ENCODE measurements around the gene LYZL2.
"Not testable (repeated sequence)": the region's sequence is repeated elsewhere in the genome, so short reads cannot be mapped to it uniquely, and the experiment has no call there.

LYZL2 gene

GRCh38 chr10:30671026-30671616 is 41.6 kb upstream of the LYZL2 start:
- Histone ChIP-seq H3K27me3 (ENCODE audit: insufficient read depth, poor library complexity, severe bottlenecking) (no peaks in the 10 kb centered on the region), H3K27ac (replicated peaks) (no peak overlapping the region), H3K4me3 (replicated peaks; ENCODE audit: insufficient read depth, low read length) (no peak overlapping the region)
- peak; percentile 17 to 27 for DNase-seq (ENCODE audit: low read depth in 1 of 2, low spot score in 1 of 2)
- TF ChIP-seq SPI1 (IDR thresholded peaks at IDR 0.05; ENCODE audit: borderline replicate concordance, low read depth) (no peak), CTCF (IDR thresholded peaks at IDR 0.05; ENCODE audit: insufficient read depth, low read length) (peak; percentile 28)

- H3K27ac ChIP-seq (replicated peaks); H3K4me3 ChIP-seq (replicated peaks; ENCODE audit: insufficient read depth, low read length); H3K27me3 ChIP-seq (ENCODE audit: insufficient read depth, poor library complexity, severe bottlenecking); DNase-seq (ENCODE audit: low read depth in 1 of 2, low spot score in 1 of 2): not testable (repeated sequence)
Observed at GRCh38 chr10:30667982-30668381, 38.4 kb upstream of the LYZL2 start.

DNA sequence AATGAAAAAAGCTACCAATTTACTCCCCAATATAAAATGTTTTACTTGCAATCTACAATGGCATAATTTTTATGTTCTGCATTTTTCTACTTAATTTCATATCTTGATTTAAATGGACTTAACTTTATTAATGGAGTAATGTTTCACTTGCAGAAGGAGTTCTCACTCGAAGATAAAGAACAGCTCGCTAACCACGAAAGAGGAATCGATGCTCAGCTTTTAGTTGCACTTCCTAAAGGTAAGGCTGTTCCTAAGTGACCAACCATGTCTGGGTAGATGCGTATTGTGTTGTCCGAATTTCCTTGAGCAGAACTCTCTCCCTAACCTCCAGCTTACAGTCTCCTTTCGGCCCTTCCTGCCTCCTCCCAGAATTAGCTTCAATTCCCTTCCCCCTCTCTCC is 33.9 kb upstream of the LYZL2 start:
- not testable (repeated sequence) for H3K27ac ChIP-seq (replicated peaks); H3K4me3 ChIP-seq (replicated peaks; ENCODE audit: insufficient read depth, low read length); H3K27me3 ChIP-seq (ENCODE audit: insufficient read depth, poor library complexity, severe bottlenecking); DNase-seq (ENCODE audit: low read depth in 1 of 2, low spot score in 1 of 2)

- Histone ChIP-seq H3K27me3 (ENCODE audit: insufficient read depth, poor library complexity, severe bottlenecking) (no peaks in the 10 kb centered on the region), H3K27ac (replicated peaks) (no peak overlapping the region), H3K4me3 (replicated peaks; ENCODE audit: insufficient read depth, low read length) (no peak overlapping the region)
- TF ChIP-seq, protein P1, sequence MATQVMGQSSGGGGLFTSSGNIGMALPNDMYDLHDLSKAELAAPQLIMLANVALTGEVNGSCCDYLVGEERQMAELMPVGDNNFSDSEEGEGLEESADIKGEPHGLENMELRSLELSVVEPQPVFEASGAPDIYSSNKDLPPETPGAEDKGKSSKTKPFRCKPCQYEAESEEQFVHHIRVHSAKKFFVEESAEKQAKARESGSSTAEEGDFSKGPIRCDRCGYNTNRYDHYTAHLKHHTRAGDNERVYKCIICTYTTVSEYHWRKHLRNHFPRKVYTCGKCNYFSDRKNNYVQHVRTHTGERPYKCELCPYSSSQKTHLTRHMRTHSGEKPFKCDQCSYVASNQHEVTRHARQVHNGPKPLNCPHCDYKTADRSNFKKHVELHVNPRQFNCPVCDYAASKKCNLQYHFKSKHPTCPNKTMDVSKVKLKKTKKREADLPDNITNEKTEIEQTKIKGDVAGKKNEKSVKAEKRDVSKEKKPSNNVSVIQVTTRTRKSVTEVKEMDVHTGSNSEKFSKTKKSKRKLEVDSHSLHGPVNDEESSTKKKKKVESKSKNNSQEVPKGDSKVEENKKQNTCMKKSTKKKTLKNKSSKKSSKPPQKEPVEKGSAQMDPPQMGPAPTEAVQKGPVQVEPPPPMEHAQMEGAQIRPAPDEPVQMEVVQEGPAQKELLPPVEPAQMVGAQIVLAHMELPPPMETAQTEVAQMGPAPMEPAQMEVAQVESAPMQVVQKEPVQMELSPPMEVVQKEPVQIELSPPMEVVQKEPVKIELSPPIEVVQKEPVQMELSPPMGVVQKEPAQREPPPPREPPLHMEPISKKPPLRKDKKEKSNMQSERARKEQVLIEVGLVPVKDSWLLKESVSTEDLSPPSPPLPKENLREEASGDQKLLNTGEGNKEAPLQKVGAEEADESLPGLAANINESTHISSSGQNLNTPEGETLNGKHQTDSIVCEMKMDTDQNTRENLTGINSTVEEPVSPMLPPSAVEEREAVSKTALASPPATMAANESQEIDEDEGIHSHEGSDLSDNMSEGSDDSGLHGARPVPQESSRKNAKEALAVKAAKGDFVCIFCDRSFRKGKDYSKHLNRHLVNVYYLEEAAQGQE (IDR thresholded peaks at IDR 0.05; ENCODE audit: insufficient replicate concordance, low read depth): no peak
- no peak for TF ChIP-seq POLR2AphosphoS5 (IDR thresholded peaks at IDR 0.05; ENCODE audit: low read depth)
- peak; percentile 78 for TF ChIP-seq SPI1 (IDR thresholded peaks at IDR 0.05; ENCODE audit: borderline replicate concordance, low read depth)
- TF ChIP-seq CTCF (IDR thresholded peaks at IDR 0.05; ENCODE audit: insufficient read depth, low read length): no peak
- no peak for DNase-seq (ENCODE audit: low read depth in 1 of 2, low spot score in 1 of 2)
Observed at GRCh38 chr10:30662814-30663213, 33.3 kb upstream of the LYZL2 start.

GRCh38 chr10:30660314-30660713 is 30.8 kb upstream of the LYZL2 start:
- DNase-seq (ENCODE audit: low read depth in 1 of 2, low spot score in 1 of 2); H3K4me3 ChIP-seq (replicated peaks; ENCODE audit: insufficient read depth, low read length); H3K27me3 ChIP-seq (ENCODE audit: insufficient read depth, poor library complexity, severe bottlenecking): not testable (repeated sequence)

GRCh38 chr10:30656233-30656632 is 26.7 kb upstream of the LYZL2 start:
- Histone ChIP-seq H3K27ac (replicated peaks) (no peak overlapping the region), H3K27me3 (ENCODE audit: insufficient read depth, poor library complexity, severe bottlenecking) (peaks cover 4% of the 10 kb centered on the region), H3K4me3 (replicated peaks; ENCODE audit: insufficient read depth, low read length) (no peak overlapping the region)
- TF ChIP-seq POLR2AphosphoS5 (IDR thresholded peaks at IDR 0.05; ENCODE audit: low read depth): no peak
- TF ChIP-seq, protein P1 (IDR thresholded peaks at IDR 0.05; ENCODE audit: insufficient replicate concordance, low read depth): no peak
- TF ChIP-seq GABPA (IDR thresholded peaks at IDR 0.05; ENCODE audit: low read depth): no peak
- TF ChIP-seq CTCF (IDR thresholded peaks at IDR 0.05; ENCODE audit: insufficient read depth, low read length): no peak
- TF ChIP-seq SPI1 (IDR thresholded peaks at IDR 0.05; ENCODE audit: borderline replicate concordance, low read depth): no peak
- no peak for DNase-seq (ENCODE audit: low read depth in 1 of 2, low spot score in 1 of 2)

More at GRCh38 chr10:30660314-30660713, 30.8 kb upstream of the LYZL2 start:
- not testable (repeated sequence) for H3K27ac ChIP-seq (replicated peaks)

- not testable (repeated sequence) for DNase-seq (ENCODE audit: low read depth in 1 of 2, low spot score in 1 of 2); H3K27ac ChIP-seq (replicated peaks); H3K4me3 ChIP-seq (replicated peaks; ENCODE audit: insufficient read depth, low read length); H3K27me3 ChIP-seq (ENCODE audit: insufficient read depth, poor library complexity, severe bottlenecking)
Observed at GRCh38 chr10:30655001-30655400, 25.4 kb upstream of the LYZL2 start.

Data from HL-60 (cell line).